ENCODE measurements around the gene PIH1D1. TPM values are rescaled to one million over a fixed set of nuclear protein-coding genes. Genes with fewer than 3 reads are reported as not detected.

PIH1D1 gene
- total and polyA plus RNA-seq, 2 experiments from 2014 or later = 103 to 164 TPM

DNA sequence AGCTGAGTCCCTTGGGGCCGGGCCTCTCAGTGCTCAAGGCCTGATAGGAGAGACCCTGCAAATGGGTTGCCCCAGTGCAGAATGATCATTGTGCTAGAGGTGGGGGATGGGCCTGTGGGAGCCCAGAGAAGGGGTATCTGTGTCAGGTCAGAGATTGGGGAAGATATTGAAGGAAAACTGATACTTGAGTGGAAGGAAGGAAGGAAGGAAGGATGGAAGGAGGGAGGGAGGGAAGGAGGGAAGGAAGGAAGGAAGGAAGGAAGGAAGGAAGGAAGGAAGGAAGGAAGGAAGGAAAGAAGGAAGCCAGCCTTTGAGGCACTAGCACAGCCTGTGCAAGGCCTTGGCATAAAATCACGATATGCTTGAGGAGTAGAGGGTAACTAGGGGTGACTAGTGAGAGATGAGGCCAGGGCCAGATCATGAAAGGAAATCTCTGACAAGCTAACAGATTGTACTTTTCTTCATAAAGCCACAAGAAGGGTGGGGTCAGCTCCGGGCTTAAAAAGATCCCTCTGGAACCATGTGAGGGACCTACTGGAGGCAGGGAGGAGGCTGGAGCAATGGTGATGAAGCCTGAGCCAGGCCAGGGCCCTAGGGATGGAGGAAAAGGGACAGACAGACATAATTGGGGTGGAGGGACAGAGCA, 39.8 kb downstream of the PIH1D1 start (continued):
- TF ChIP-seq, protein P1, sequence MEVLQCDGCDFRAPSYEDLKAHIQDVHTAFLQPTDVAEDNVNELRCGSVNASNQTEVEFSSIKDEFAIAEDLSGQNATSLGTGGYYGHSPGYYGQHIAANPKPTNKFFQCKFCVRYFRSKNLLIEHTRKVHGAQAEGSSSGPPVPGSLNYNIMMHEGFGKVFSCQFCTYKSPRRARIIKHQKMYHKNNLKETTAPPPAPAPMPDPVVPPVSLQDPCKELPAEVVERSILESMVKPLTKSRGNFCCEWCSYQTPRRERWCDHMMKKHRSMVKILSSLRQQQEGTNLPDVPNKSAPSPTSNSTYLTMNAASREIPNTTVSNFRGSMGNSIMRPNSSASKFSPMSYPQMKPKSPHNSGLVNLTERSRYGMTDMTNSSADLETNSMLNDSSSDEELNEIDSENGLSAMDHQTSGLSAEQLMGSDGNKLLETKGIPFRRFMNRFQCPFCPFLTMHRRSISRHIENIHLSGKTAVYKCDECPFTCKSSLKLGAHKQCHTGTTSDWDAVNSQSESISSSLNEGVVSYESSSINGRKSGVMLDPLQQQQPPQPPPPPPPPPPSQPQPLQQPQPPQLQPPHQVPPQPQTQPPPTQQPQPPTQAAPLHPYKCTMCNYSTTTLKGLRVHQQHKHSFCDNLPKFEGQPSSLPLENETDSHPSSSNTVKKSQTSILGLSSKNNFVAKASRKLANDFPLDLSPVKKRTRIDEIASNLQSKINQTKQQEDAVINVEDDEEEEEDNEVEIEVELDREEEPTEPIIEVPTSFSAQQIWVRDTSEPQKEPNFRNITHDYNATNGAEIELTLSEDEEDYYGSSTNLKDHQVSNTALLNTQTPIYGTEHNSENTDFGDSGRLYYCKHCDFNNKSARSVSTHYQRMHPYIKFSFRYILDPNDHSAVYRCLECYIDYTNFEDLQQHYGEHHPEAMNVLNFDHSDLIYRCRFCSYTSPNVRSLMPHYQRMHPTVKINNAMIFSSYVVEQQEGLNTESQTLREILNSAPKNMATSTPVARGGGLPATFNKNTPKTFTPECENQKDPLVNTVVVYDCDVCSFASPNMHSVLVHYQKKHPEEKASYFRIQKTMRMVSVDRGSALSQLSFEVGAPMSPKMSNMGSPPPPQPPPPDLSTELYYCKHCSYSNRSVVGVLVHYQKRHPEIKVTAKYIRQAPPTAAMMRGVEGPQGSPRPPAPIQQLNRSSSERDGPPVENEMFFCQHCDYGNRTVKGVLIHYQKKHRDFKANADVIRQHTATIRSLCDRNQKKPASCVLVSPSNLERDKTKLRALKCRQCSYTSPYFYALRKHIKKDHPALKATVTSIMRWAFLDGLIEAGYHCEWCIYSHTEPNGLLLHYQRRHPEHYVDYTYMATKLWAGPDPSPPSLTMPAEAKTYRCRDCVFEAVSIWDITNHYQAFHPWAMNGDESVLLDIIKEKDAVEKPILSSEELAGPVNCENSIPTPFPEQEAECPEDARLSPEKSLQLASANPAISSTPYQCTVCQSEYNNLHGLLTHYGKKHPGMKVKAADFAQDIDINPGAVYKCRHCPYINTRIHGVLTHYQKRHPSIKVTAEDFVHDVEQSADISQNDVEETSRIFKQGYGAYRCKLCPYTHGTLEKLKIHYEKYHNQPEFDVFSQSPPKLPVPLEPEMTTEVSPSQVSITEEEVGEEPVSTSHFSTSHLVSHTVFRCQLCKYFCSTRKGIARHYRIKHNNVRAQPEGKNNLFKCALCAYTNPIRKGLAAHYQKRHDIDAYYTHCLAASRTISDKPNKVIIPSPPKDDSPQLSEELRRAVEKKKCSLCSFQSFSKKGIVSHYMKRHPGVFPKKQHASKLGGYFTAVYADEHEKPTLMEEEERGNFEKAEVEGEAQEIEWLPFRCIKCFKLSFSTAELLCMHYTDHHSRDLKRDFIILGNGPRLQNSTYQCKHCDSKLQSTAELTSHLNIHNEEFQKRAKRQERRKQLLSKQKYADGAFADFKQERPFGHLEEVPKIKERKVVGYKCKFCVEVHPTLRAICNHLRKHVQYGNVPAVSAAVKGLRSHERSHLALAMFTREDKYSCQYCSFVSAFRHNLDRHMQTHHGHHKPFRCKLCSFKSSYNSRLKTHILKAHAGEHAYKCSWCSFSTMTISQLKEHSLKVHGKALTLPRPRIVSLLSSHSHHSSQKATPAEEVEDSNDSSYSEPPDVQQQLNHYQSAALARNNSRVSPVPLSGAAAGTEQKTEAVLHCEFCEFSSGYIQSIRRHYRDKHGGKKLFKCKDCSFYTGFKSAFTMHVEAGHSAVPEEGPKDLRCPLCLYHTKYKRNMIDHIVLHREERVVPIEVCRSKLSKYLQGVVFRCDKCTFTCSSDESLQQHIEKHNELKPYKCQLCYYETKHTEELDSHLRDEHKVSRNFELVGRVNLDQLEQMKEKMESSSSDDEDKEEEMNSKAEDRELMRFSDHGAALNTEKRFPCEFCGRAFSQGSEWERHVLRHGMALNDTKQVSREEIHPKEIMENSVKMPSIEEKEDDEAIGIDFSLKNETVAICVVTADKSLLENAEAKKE (CRISPR knock-in tag; IDR thresholded peaks at IDR 0.05) = no peak
- TF ChIP-seq, protein P2, sequence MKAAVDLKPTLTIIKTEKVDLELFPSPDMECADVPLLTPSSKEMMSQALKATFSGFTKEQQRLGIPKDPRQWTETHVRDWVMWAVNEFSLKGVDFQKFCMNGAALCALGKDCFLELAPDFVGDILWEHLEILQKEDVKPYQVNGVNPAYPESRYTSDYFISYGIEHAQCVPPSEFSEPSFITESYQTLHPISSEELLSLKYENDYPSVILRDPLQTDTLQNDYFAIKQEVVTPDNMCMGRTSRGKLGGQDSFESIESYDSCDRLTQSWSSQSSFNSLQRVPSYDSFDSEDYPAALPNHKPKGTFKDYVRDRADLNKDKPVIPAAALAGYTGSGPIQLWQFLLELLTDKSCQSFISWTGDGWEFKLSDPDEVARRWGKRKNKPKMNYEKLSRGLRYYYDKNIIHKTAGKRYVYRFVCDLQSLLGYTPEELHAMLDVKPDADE (IDR thresholded peaks at IDR 0.05) = no peak
- TF ChIP-seq NANOG (IDR thresholded peaks at IDR 0.05; ENCODE audit: borderline replicate concordance) (no peak), JUNB (IDR thresholded peaks at IDR 0.05; ENCODE audit: unreplicated experiment) (no peak), POLR2AphosphoS5 (IDR thresholded peaks at IDR 0.05; ENCODE audit: low read depth) (no peak)
- TF ChIP-seq, protein P3, sequence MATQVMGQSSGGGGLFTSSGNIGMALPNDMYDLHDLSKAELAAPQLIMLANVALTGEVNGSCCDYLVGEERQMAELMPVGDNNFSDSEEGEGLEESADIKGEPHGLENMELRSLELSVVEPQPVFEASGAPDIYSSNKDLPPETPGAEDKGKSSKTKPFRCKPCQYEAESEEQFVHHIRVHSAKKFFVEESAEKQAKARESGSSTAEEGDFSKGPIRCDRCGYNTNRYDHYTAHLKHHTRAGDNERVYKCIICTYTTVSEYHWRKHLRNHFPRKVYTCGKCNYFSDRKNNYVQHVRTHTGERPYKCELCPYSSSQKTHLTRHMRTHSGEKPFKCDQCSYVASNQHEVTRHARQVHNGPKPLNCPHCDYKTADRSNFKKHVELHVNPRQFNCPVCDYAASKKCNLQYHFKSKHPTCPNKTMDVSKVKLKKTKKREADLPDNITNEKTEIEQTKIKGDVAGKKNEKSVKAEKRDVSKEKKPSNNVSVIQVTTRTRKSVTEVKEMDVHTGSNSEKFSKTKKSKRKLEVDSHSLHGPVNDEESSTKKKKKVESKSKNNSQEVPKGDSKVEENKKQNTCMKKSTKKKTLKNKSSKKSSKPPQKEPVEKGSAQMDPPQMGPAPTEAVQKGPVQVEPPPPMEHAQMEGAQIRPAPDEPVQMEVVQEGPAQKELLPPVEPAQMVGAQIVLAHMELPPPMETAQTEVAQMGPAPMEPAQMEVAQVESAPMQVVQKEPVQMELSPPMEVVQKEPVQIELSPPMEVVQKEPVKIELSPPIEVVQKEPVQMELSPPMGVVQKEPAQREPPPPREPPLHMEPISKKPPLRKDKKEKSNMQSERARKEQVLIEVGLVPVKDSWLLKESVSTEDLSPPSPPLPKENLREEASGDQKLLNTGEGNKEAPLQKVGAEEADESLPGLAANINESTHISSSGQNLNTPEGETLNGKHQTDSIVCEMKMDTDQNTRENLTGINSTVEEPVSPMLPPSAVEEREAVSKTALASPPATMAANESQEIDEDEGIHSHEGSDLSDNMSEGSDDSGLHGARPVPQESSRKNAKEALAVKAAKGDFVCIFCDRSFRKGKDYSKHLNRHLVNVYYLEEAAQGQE (IDR thresholded peaks at IDR 0.05; ENCODE audit: unreplicated experiment) = no peak

Data from GM23338 (cell line).